ENCODE measurements around the gene TMEM132C.

The TMEM132C gene

DNA sequence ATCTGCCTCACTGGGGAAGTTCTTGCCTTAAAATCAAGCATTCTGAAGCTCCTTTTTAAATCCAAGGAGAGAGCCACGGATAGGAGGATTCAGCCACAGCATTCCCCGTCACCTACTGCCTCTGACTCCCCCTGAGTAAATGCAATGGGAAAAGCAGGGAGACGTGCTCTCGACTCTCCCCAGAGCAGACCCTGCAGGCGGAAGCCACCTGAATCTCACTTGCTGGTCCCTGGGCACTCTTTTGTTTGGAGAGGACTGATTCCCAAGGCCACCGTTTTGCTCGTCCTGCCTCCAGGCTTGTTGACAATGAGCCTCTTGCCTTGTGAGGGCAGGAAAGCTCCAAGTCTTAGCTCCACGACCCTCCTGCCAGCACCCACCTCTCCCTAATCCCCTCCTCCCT, 352.3 kb downstream of the TMEM132C start:
- DNase-seq, result no peak

- DNase-seq, result no peak
These were observed 354.3 kb downstream of the TMEM132C start for GRCh38 chr12:128621304-128621703.

DNA sequence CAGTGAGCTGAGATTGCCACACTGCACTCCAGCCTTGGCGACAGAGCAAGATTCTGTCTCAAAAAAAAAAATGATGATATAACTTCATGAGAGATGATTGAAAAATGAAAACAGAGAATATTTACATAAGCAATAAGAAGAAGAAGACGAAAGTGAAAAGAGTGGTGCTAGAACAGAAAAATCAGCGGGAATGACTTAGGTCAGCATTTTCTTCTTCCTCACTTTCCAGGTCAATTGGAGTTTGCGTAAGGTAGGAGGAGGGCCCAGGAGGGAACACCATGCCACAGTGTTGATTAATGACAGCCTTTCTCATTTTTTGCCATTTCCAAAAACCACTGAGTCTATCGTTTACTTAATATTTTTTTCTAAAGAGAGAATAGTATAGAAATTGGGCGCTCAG, 356.8 kb downstream of the TMEM132C start:
- no peak for DNase-seq

DNA sequence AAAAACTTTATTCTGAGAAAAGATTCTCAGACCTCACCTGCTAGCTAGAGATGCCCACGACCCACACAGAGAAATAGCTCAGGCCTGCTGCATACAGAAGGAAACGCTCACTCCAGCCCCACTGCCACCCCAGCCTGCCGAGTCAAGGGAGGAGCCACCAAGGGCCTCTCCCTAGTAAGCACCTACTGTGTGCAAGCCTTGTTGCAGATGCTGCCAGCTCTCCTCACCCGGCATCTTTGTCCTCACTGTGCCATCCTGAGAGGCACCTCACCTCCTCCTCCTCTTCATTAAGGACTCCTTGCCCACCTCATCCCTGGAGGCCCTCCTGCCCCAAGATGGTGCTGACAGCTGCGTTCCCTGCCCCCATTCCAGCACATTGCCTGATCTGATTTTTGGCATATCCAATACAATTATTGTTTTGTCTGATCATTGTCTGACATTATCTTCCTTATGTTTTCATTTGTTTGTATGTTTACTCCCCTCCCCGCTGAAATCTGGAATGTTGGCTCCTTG, 359.9 kb downstream of the TMEM132C start:
- no peak for DNase-seq

DNA sequence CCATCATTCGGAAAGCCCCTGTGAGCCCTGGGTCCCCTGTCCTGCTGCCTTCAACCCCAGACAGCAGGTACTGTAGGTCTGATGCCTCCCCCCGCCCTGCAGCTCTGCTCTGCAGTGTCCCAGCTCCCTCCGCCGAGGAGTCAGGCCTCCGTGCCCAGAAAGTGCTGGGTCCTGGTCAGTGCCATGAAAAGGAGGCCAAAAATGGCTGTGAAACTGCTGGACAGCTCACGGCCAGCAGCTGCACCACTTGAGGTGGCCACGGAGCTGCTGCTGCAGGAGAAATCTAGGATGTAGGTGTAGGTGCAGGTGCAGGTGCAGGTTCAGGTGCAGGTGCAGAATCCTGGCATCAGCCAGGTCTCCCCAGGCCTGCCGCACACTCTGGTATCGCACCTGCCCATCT, 360.7 kb downstream of the TMEM132C start:
- no peak for DNase-seq

- DNase-seq, result no peak
These were observed 363.0 kb downstream of the TMEM132C start for GRCh38 chr12:128629979-128630378.

DNA sequence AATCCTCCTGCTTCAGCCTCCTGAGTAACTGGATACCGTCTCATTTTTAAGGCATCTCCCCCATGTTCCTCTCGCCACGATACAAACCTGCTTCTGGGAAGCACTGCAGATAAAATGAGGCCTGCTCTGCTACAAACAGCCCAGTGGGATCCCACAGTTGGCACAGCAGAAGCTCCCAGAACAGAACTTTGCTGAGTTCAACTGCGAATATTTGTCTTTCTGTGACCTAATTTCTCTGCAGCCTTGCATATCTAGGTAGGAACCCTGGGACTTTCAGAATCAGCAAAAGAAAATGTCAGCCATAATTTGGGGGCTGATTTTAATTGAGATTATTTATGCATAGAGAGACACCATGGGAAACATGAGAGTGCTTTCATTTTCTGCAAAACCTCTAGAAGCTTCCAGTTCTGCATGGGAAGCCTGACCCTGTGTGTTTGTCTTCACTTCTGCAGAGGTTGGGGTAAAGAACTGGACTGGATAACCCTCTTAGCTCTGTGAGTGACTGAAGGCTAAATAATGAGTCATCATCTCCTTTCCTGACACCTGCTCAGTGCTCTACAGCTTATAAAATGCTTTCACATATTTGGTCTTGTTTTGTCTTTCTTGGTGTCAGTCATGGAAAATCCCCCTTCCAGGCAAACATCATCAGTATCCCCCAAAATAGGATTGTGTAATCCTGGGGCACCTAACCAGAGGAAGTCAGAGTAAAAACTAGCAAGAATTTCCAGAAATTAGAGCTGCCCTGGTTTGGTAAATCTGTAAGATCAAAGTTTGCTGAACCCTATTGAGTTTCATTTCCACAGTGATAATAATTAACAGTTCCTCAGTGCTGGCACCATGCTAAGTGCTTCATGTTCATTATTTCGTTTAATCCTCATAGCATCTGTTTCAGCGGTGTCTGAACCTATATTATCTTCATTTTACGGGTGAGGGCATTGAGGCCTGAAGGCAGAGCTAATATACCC, 371.0 kb downstream of the TMEM132C start:
- DNase-seq, result no peak

DNA sequence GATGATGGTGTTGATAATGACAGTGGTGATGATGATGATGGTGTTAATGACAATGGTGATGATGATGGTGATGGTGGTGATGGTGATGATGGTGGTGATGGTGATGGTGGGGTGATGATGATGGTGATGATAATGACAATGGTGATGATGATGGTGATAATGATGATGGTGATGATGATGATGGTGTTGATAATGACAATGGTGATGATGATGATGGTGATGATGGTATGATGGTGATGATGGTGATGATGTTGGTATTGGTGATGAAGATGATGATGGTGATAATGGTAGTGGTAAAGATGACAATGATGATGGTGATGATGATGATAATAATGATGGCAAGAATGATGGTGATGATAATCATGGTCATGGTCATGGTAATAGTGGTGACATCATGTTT, 372.1 kb downstream of the TMEM132C start:
- no peak for DNase-seq

DNA sequence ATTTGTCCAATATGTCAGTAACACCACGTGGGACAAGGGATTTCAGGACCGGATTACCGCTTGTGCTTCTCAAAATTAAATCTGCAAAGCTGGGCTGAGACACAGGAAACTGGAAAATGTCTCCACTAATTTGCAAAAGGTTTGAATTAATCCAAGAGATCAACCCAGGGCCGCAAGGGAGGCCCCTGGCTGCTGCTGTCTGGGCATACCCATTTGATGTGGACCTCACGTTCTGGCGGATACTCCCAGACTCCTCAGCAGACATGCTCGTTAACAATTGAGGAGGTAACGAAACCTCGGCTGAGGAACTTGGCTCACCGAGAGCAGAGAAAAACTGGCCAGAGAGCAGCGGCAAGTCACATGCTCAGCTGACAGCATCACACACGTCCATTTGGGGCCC, 376.2 kb downstream of the TMEM132C start:
- no peak for DNase-seq

- DNase-seq, result peak; percentile 7 to 33
These were observed 377.8 kb downstream of the TMEM132C start for GRCh38 chr12:128644664-128645296.

GRCh38 chr12:128649902-128650301, 382.9 kb downstream of the TMEM132C start:
- no peak for DNase-seq

GRCh38 chr12:128652136-128652751, 385.3 kb downstream of the TMEM132C start:
- no peak for DNase-seq

DNA sequence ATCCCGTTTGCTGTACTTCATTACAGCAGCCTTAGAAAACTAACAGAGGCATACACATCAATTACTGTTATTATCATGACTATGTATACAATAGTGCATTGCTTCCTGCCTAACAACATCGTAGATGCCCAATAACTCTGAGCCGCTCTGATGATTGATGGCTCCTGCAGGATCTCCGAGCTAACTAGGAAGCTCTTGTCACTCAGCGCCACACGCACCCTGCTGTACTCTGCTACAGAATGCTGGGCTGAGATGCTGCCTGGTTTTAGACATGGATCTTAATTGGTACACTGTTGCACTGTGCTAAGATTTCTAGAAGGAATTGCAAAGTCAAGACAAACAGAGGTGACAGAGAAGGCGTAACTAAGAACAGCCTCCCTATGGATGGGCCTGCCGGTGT, 387.5 kb downstream of the TMEM132C start:
- DNase-seq, result no peak

DNA sequence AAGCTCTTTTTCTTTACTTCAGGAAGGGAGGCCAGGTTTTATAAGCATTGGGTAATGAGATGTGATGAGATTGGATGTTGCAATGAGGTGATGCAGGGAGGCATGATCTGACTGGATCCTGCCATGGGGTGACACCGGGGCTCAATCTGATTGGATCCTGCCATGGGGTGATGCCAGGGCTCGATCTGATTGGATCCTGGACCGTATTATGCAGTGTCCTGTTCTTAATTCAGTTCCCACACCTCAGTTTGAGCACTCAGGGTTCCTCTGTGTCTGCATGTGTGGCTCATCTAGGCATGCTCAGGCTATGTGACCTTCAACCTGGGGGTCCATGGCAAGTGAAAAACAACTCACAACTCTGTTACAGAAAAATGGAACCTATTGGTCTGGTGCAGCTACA, 390.4 kb downstream of the TMEM132C start:
- no peak for DNase-seq

DNA sequence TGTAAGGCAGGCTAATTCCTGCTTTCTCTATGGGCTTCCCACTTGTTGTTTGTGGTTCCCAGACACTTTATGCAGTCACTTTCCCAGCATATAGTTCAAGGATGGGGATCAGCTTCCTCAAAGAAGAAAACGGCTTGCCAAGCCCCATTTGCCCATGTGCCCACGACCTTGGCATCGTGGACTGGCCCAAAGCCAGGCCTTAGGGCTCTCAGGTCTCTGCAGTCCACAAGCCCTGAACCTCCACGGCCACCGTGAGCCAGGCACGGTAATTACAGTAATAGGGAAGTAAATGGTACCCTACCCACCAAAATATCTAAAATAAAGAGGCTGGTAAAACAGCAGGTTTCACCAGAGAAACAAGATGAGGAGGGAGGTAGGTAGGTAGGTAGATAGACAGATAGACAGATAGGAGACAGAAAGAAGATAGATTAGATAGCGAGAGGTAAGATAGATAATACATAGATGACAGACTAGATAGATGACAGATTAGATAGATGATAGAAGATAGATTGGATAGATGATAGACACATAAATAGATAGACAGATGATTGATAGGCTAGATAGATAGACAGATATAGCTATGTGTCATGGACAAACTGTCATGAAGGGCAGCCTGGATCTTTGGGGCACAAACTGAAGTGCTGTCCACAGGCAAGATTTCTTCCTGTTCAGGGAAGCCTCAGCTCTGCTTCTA, 393.7 kb downstream of the TMEM132C start:
- no peak for DNase-seq

GRCh38 chr12:128661226-128661569, 394.2 kb downstream of the TMEM132C start:
- DNase-seq, result no peak

GRCh38 chr12:128662101-128662500, 395.1 kb downstream of the TMEM132C start:
- DNase-seq, result no peak

GRCh38 chr12:128664501-128664900, 397.5 kb downstream of the TMEM132C start:
- no peak for DNase-seq

DNA sequence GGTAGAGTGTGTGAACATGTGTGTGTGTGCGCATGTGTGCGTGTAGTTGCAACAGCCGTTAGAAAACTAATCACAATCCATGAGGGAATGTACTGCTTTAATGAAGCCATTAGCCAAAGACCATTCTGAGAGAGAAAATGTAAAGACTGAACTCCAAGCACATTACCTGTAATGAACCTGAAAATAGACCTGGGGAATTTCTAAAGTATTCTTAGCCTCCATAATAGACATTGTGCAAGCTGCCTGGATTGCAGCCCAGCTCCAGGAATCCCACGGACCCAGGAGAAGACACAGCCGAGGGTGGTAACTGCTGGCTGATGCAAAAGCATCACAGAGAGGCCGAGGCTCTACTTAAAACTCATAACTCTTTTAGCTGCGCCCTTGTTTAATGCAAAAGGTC, 400.2 kb downstream of the TMEM132C start:
- no peak for DNase-seq

- no peak for DNase-seq
These were observed 404.6 kb downstream of the TMEM132C start for GRCh38 chr12:128671528-128672042.

DNA sequence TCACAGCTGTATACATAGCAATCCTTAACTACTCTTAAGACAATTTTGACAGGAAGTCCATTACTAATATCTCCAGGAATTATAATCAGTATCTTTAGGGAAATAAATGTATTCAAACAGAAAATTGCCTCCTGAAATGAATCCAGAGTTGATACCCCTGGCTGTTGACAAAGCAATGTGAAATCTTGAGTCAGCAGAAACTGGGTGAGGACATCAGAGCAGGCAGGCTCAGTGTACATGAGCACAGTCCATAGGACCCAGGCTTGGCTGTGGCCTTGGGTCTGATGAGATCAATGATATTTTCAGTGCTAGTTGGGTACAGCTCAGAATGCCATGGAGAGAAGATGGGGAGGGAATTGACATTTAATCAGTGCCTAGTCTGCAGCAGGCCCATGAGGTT, 405.5 kb downstream of the TMEM132C start:
- DNase-seq, result no peak

DNA sequence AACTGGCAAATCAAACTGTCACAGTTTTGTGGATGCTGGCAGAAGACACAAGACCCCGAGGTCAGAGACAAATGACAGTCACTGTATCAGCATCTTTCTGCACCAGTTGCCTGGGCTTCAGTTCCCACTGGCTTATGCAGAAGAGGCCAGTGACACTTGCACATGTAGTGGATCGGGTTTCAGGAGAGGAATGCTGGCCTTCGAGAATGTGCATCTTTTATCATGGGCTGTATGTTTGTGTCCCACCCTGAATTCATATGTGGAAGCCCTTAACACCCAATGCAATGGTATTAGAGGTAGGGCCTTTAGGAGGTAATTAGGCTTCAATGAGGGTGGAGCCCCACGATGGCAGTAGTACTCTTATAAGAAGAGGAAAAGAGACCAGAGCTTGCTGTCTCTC, 405.9 kb downstream of the TMEM132C start:
- DNase-seq, result no peak

DNA sequence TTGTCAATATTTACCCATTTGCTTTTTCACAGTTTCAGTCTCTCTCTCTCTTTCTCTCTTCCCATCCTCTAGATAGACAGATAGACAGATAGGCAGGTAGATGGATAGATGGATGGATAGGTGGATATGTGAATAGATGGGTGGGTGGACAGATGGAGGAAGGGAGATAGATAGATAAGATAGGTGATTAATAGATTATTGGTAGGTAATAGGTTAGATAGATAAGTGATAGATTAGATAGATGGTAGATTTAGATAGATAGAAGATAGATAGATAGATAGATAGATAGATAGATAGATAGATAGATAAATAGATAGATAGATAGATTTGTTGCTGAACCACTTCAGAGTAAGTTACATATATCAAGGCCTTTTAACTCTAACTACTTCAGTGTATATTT, 408.6 kb downstream of the TMEM132C start:
- DNase-seq, result no peak

Measured in stimulated activated CD4-positive, alpha-beta T cell treated with anti-CD3 and anti-CD28 coated beads, Interleukin-2, amount 100 ng/mL, for 48 hours (primary cell).